Neutrophil (primary cell): Measurements from ENCODE around the gene PDGFRA.

ENCODE experiments used
- H3K27ac ChIP-seq: fragments of 200-600 bp; sonication (generic); 2 replicates; pipeline ENCODE4 v1.5.1; 2016; ENCODE audit warnings: mild to moderate bottlenecking, moderate library complexity
- H3K27me3 ChIP-seq: fragments of 200-600 bp; sonication (generic); 2 replicates; pipeline ENCODE4 v1.6.0; 2016; ENCODE audit warnings: mild to moderate bottlenecking
- H3K36me3 ChIP-seq: fragments of 200-600 bp; sonication (generic); 2 replicates; pipeline ENCODE4 v1.5.1; 2017
- H3K4me1 ChIP-seq, 2 experiments: fragments of 200-600 bp in 1 of 2; sonication (generic) in 1 of 2; 1 replicate in 1 of 2; 2 replicates in 1 of 2; pipeline versions ENCODE4 v1.5.1 to v1.6.1; 2013 to 2016; ENCODE audit warnings: low read depth in 1 of 2, low read length in 1 of 2, mild to moderate bottlenecking in 1 of 2, moderate library complexity in 1 of 2; ENCODE audit not compliant: control insufficient read depth in 1 of 2, insufficient read depth in 1 of 2
- H3K4me3 ChIP-seq, 2 experiments: fragments of 200-600 bp in 1 of 2; sonication (generic) in 1 of 2; 1 replicate in 1 of 2; 2 replicates in 1 of 2; pipeline ENCODE4 v1.5.1; 2013 to 2016; ENCODE audit warnings: low read depth in 1 of 2, low read length in 1 of 2, mild to moderate bottlenecking in 1 of 2, moderate library complexity in 1 of 2
- H3K9me3 ChIP-seq: fragments of 200-600 bp; sonication (generic); 2 replicates; pipeline ENCODE4 v1.5.1; 2016
- CTCF ChIP-seq: fragments of 200-600 bp; sonication (generic); IDR thresholded peaks from 2 replicates; pipeline ENCODE4 v1.5.1; 2016; ENCODE audit warnings: antibody characterized with exemption

The PDGFRA gene

GRCh38 chr4:54317690-54318089 is 88.6 kb downstream of the PDGFRA start:
- H3K4me1 ChIP-seq = no peaks in the 10 kb centered on the region
- no peaks in the 10 kb centered on the region for H3K27me3 ChIP-seq
- H3K4me3 ChIP-seq = no peak overlapping the region
- H3K27ac ChIP-seq = no peak overlapping the region
- H3K36me3 ChIP-seq = no peaks in the 10 kb centered on the region
- no peak for TF ChIP-seq CTCF
- no peaks in the 10 kb centered on the region for H3K9me3 ChIP-seq

- H3K4me1 ChIP-seq = no peaks in the 10 kb centered on the region
- no peaks in the 10 kb centered on the region for H3K36me3 ChIP-seq
- H3K9me3 ChIP-seq = no peaks in the 10 kb centered on the region
- no peak overlapping the region for H3K27ac ChIP-seq
- H3K27me3 ChIP-seq = no peaks in the 10 kb centered on the region
- peak; percentile 17 for TF ChIP-seq CTCF
- H3K4me3 ChIP-seq = no peak overlapping the region
Measured at GRCh38 chr4:54318904-54319303, 89.8 kb downstream of the PDGFRA start.

- H3K4me3 ChIP-seq = no peak overlapping the region
- no peaks in the 10 kb centered on the region for H3K36me3 ChIP-seq
- no peak overlapping the region for H3K27ac ChIP-seq
- H3K27me3 ChIP-seq = no peaks in the 10 kb centered on the region
- no peaks in the 10 kb centered on the region for H3K9me3 ChIP-seq
- TF ChIP-seq CTCF = no peak
- H3K4me1 ChIP-seq = no peaks in the 10 kb centered on the region
Measured at GRCh38 chr4:54320826-54321685, 92.0 kb downstream of the PDGFRA start.

- no peak overlapping the region for H3K27ac ChIP-seq
- TF ChIP-seq CTCF = no peak
- no peaks in the 10 kb centered on the region for H3K27me3 ChIP-seq
- no peaks in the 10 kb centered on the region for H3K9me3 ChIP-seq
- H3K36me3 ChIP-seq = no peaks in the 10 kb centered on the region
- no peaks in the 10 kb centered on the region for H3K4me1 ChIP-seq
- H3K4me3 ChIP-seq = no peak overlapping the region
Measured at GRCh38 chr4:54322818-54323417, 93.8 kb downstream of the PDGFRA start.

- Histone ChIP-seq H3K9me3 (no peaks in the 10 kb centered on the region), H3K4me1 (no peaks in the 10 kb centered on the region), H3K27ac (no peak overlapping the region), H3K36me3 (no peaks in the 10 kb centered on the region), H3K4me3 (no peak overlapping the region), H3K27me3 (no peaks in the 10 kb centered on the region)
- no peak for TF ChIP-seq CTCF
Measured at GRCh38 chr4:54330896-54331295, 101.8 kb downstream of the PDGFRA start.
